Fibroblast of mammary gland (primary cell): ENCODE data around the gene NEIL1.
"Not testable (repeated sequence)": the region's sequence is repeated elsewhere in the genome, so short reads cannot be mapped to it uniquely, and the experiment has no call there.

Experiments used
- DNase-seq: peaks from one replicate; pipeline ENCODE4 v3.0.0-alpha.2; 2010; ENCODE audit warnings: low read depth
- H3K4me3 ChIP-seq: 2 replicates; pipeline ENCODE4 v1.5.1; 2011; ENCODE audit warnings: low read depth, mild to moderate bottlenecking, low read length, moderate library complexity; ENCODE audit not compliant: control insufficient read depth
- TF ChIP-seq, protein P1 (sequence below): conservative IDR thresholded peaks from 2 replicates; pipeline ENCODE4 v1.5.1; 2011; ENCODE audit warnings: low read depth, low read length, inconsistent platforms; ENCODE audit not compliant: control insufficient read depth, insufficient read depth

Gene NEIL1, protein sequence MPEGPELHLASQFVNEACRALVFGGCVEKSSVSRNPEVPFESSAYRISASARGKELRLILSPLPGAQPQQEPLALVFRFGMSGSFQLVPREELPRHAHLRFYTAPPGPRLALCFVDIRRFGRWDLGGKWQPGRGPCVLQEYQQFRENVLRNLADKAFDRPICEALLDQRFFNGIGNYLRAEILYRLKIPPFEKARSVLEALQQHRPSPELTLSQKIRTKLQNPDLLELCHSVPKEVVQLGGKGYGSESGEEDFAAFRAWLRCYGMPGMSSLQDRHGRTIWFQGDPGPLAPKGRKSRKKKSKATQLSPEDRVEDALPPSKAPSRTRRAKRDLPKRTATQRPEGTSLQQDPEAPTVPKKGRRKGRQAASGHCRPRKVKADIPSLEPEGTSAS

DNA sequence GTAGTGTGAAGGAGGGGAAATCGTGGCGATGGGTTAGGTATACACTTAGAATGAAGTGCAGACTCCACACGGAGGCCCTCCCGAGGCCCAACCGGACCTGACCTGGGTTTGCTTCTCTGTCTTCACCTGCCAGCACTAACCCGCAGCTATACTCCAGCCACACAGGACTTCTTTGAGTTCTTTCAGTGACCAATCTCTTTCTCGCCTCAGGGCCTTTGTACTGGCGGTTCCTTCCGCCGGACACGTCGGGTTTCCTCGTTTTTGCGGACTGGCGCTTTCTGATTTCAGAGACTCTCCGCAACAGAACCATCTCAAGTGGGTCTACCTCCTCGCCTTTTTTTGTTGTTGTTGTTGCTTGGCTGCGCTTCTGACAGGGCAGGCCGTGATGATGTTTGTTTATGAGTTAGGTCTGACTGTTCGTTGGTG lies at the start of gene NEIL1:
Gene NEIL1, plus strand, starts transcription at position 244 of the 426 bp plus-strand sequence. CDS start 1,867 bp downstream, outside the sequence.
- TF ChIP-seq, protein P1, sequence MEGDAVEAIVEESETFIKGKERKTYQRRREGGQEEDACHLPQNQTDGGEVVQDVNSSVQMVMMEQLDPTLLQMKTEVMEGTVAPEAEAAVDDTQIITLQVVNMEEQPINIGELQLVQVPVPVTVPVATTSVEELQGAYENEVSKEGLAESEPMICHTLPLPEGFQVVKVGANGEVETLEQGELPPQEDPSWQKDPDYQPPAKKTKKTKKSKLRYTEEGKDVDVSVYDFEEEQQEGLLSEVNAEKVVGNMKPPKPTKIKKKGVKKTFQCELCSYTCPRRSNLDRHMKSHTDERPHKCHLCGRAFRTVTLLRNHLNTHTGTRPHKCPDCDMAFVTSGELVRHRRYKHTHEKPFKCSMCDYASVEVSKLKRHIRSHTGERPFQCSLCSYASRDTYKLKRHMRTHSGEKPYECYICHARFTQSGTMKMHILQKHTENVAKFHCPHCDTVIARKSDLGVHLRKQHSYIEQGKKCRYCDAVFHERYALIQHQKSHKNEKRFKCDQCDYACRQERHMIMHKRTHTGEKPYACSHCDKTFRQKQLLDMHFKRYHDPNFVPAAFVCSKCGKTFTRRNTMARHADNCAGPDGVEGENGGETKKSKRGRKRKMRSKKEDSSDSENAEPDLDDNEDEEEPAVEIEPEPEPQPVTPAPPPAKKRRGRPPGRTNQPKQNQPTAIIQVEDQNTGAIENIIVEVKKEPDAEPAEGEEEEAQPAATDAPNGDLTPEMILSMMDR, result no peak
- DNase-seq, result no peak
- H3K4me3 ChIP-seq, result peak within 1 kb of the TSS; percentile 64

DNA sequence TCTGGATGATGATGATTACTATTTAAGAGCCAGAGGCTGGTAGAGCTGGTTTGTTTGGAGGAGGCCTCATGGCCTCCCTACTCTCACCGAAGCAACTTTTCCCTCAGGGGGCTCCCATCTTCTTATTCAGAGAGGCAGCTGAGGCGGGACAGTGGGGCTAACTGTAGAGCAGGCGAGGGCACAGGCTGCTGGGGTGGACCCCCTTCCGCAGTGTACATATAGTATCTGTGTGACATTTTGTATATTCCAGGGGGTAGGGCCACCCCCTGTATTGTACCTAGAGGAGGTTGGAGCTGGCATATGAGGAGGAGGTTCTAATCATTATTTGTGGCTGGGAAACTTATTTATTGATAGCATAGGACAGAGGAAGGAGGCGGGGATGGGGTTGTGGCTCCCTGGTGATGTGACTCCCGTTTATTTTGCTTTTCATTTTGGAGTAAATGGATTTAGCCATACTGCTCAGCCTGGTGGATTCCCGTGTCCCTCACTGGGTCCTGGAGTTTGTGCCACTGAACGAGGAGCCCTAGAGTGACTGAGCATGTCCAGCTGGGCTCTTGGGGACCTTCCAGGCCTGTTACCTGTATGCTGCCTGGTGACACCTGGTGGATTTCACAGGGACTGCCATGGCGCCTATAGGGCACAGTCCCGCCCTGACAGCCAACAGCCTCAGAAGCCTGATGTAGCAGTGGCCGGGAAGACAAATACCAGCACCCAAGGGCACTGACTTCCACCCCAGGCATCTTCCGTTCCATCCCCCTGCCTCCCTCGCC lies 48.1 kb upstream of the NEIL1 start:
- H3K4me3 ChIP-seq, DNase-seq: not testable (repeated sequence)

DNA sequence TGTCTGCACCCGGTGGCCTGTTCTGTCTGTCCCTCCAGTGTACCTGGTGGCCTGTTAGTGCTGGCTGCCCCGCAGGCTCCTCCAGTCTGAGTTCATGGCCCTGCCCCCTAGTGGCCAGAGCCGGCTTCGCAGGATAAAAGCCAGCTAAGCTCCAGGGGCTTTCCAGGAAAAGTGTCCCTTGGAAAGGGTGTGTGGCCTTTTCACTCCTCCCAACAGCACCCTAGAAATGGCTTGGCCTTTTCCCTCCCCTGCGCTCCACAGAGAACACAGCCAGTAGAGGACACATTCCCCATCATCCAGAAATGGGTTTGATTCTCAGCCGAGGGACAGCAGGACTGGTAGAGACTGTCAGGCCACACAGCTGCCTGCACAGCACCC lies 47.5 kb upstream of the NEIL1 start:
- H3K4me3 ChIP-seq, DNase-seq: not testable (repeated sequence)
- TF ChIP-seq, protein P1, result peak; percentile 11

DNA sequence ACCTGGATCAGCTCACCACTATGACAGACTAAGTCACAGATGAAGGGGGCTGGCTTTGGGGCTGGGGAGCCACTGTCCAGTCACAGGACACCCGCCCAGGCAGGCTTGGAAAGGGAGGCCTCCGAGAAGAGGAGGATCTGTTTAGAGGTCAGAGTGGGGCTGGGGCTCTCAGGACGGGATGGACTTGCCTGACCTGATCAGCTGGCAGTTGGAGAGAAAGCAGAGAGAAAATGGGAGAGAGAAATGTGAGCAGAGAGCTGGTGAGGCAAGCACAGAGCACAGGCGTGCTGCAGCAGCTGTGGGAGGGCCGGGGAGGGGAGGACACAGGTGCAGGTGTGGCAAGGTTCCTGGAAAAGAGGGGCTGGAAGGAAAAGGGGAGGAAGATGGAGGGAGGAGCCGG lies 46.8 kb upstream of the NEIL1 start:
- H3K4me3 ChIP-seq, DNase-seq: not testable (repeated sequence)

DNA sequence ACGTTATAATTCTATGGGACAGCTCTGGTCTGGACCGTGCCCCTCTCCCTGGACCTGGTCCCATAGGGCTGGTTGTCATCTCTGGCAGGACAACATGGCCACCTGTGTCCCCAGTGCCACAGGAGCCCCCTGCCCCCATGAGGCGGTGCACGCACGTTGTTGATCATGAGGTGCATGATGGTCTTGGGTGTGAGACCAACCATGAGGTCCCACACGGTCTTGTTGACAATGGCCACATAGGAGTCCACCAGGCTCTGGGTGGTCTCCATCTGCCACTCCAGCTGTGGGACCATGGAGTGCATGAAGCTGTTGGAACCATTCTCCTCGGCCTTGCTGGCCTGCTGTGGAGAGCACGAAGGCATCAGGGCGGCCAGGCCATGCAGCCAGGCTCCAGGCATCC lies 44.5 kb upstream of the NEIL1 start:
- no peak for DNase-seq
- H3K4me3 ChIP-seq, result no peak overlapping the region
- TF ChIP-seq, protein P1, result no peak

DNA sequence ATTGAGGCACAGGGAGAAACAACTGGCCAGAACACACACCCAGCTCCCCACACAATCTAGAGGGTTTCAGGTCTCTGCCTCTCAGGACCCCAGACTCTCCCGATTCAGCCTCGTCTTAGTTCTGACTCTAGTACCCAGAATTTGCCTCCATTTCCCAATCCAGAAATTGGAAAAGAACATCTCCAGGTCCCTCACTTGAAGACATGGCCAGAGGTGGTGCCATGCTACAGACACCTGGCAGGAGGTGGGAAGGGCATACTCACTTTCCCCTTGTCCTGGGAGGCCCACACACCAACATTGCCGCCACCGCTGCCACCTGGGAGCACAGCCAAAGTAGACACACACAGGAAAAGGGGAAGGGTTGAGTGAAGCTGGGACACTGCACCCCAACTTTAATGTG lies 44.1 kb upstream of the NEIL1 start:
- DNase-seq, H3K4me3 ChIP-seq: not testable (repeated sequence)

DNA sequence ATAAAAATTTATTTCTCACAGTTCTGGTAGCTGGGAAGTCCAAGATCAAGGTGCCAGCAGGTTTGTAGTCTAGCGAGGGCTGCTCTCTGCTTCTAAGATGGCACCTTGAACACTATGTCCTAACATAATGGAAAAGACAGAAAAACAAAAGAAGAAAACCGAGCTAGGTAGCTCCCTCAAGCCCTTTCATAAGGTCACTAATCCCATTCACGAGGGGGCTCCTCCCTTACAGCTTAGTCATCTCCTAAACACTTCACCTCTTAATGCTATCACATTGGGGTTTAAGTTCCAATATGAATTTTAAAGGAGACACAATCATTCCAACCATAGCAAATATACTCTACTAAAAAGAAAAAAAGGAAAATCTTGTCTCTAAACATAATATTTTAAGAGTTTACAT lies 40.7 kb upstream of the NEIL1 start:
- no peak overlapping the region for H3K4me3 ChIP-seq
- DNase-seq, result no peak
- TF ChIP-seq, protein P1, result no peak

DNA sequence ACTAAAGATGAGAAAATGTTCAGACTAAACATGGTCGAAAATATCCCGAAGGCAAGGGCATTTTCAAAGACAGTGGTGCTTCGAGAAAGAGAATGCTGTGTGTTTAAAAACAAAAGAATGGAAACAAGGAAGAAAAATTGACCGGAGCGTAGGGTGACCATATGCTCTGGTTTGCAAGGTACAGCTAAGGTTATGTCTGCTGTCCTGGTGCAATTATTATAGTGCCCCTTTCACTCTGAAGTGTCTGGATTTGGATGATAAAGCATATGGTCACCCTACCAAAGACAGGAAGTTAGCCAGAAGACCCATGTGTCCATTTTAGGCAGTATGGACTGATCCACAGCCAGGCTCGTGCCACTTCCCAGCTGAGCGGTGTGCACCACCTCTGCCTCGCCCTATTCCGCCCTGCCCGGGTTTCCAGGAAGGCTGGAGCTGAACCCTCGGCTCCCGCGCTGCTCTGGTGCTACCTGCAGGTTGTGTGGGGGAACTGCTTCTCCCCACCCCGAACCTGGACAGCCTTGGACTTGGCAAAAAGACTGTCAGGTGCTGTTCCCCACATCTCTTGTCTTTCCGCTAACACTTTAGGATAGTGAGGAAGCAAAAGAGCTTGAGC lies 39.0 kb upstream of the NEIL1 start:
- TF ChIP-seq, protein P1, result peak; percentile 46
- H3K4me3 ChIP-seq, result no peak overlapping the region
- peak; percentile 17 for DNase-seq
